ENCODE results near the gene NXN. TPM values are rescaled to one million over a fixed set of nuclear protein-coding genes. Genes with fewer than 3 reads are reported as not detected.

The NXN gene
- total RNA-seq, 1 experiment from 2014 or later, result 126 TPM

- in situ Hi-C loops (cut with HindIII; ENCODE audit: low pct_unique_long_range_greater_than_20kb, low sequenced_read_pairs), result no loop called here
- peaks cover 17% of the 10 kb centered on the region for H3K4me1 ChIP-seq (ENCODE audit: control insufficient read depth, insufficient read depth, low read length)
- TF ChIP-seq TCF7L2 (IDR thresholded peaks at IDR 0.05; ENCODE audit: low read depth, low read length), result no peak
- TF ChIP-seq SIN3A (IDR thresholded peaks at IDR 0.05; ENCODE audit: borderline replicate concordance, insufficient read depth, low read depth, low read length), result no peak
- TF ChIP-seq CTCF (IDR thresholded peaks at IDR 0.05), result no peak
- TF ChIP-seq REST (IDR thresholded peaks at IDR 0.05; ENCODE audit: insufficient read depth in 1 of 2, low read depth in 2 of 2, low read length in 1 of 2), result no peak
- TF ChIP-seq POLR2AphosphoS5 (IDR thresholded peaks at IDR 0.05; ENCODE audit: low read depth, low read length), result no peak
- no peak for ATAC-seq
- H3K27ac ChIP-seq (ENCODE audit: low read length), result no peak overlapping the region
- intact Hi-C loops (cut with micrococcal nuclease; ENCODE audit: unreplicated experiment), result loop anchor here (5.0 kb wide), 1 partner anchor 184 kb away; no protein-coding TSS in a partner anchor
- no peak for DNase-seq (ENCODE audit: low read depth, low spot score)
- no peaks in the 10 kb centered on the region for H3K27me3 ChIP-seq (ENCODE audit: control insufficient read depth, insufficient read depth, low read length)
- no peak overlapping the region for H3K4me3 ChIP-seq (ENCODE audit: low read depth in 2 of 2, low read length in 2 of 2)
- POLR2A ChIA-PET, result no interaction called here
- CTCF ChIA-PET, result no interaction called here
- H3K9me3 ChIP-seq (ENCODE audit: control insufficient read depth, insufficient read depth, low read depth, low read length), result no peaks in the 10 kb centered on the region
- H3K36me3 ChIP-seq (ENCODE audit: control insufficient read depth, insufficient read depth, low read length), result no peaks in the 10 kb centered on the region; the same call in 1 of the 2 replicates
- no TSS peak for BruUV-seq (replicated peaks)
These were observed 181.3 kb downstream of the NXN start for GRCh38 chr17:798246-798645.

- in situ Hi-C loops (cut with HindIII; ENCODE audit: low pct_unique_long_range_greater_than_20kb, low sequenced_read_pairs), result no loop called here
- TF ChIP-seq CTCF (IDR thresholded peaks at IDR 0.05), result no peak
- no peak for TF ChIP-seq SIN3A (IDR thresholded peaks at IDR 0.05; ENCODE audit: borderline replicate concordance, insufficient read depth, low read depth, low read length)
- TF ChIP-seq TCF7L2 (IDR thresholded peaks at IDR 0.05; ENCODE audit: low read depth, low read length), result no peak
- no peak for TF ChIP-seq POLR2AphosphoS5 (IDR thresholded peaks at IDR 0.05; ENCODE audit: low read depth, low read length)
- no peak for TF ChIP-seq REST (IDR thresholded peaks at IDR 0.05; ENCODE audit: insufficient read depth in 1 of 2, low read depth in 2 of 2, low read length in 1 of 2)
- H3K27me3 ChIP-seq (ENCODE audit: control insufficient read depth, insufficient read depth, low read length), result no peaks in the 10 kb centered on the region
- POLR2A ChIA-PET, result no interaction called here
- no peak for ATAC-seq
- no TSS peak for BruUV-seq (replicated peaks)
- H3K4me3 ChIP-seq (ENCODE audit: low read depth in 2 of 2, low read length in 2 of 2), result no peak overlapping the region
- H3K27ac ChIP-seq (ENCODE audit: low read length), result no peak overlapping the region
- CTCF ChIA-PET, result no interaction called here
- intact Hi-C loops (cut with micrococcal nuclease; ENCODE audit: unreplicated experiment), result loop anchor here (5.0 kb wide), 1 partner anchor 185 kb away; no protein-coding TSS in a partner anchor
- H3K36me3 ChIP-seq (ENCODE audit: control insufficient read depth, insufficient read depth, low read length), result no peaks in the 10 kb centered on the region; the same call in 1 of the 2 replicates
- H3K4me1 ChIP-seq (ENCODE audit: control insufficient read depth, insufficient read depth, low read length), result peaks cover 17% of the 10 kb centered on the region
- H3K9me3 ChIP-seq (ENCODE audit: control insufficient read depth, insufficient read depth, low read depth, low read length), result no peaks in the 10 kb centered on the region
- no peak for DNase-seq (ENCODE audit: low read depth, low spot score)
These were observed 182.2 kb downstream of the NXN start for GRCh38 chr17:797236-797840.

Data from Panc1 (cell line).